ENCODE data around the gene MORC3.

MORC3 gene

DNA sequence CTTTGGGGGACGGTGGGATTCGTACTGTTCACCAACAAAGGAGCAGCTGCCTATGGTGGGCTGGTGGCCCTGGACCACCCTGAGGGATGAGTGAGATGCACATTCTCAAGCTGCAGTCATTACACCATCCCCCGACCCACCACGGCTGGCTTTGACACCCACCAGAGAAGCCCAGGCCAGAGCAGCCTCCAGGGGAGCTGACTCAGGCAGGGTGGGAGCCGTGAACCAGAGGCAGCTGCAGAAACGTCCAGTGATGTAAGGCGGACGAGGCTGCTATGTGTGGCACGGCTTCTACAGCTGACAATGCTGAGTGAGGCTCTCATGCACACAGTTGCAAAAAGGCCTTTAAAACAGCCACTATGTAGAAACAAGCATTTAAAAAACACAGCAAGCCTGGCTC is 105.3 kb downstream of the MORC3 start:
- no peak for DNase-seq (ENCODE audit: low read depth)

Measured in fibroblast of the conjunctiva (primary cell).